ENCODE data around the gene DHH. TPM values are rescaled to one million over a fixed set of nuclear protein-coding genes. Genes with fewer than 3 reads are reported as not detected.
A peak's percentile ranks its signal among the peaks of the same experiment; 100 is the strongest.

Gene DHH
- total and polyA plus RNA-seq, 9 of the 15 experiments (the other 6 are each of a cell fraction or from before 2014, with no cell fraction given), result 0.07 to 2.6 (median 0.54) TPM

DNA sequence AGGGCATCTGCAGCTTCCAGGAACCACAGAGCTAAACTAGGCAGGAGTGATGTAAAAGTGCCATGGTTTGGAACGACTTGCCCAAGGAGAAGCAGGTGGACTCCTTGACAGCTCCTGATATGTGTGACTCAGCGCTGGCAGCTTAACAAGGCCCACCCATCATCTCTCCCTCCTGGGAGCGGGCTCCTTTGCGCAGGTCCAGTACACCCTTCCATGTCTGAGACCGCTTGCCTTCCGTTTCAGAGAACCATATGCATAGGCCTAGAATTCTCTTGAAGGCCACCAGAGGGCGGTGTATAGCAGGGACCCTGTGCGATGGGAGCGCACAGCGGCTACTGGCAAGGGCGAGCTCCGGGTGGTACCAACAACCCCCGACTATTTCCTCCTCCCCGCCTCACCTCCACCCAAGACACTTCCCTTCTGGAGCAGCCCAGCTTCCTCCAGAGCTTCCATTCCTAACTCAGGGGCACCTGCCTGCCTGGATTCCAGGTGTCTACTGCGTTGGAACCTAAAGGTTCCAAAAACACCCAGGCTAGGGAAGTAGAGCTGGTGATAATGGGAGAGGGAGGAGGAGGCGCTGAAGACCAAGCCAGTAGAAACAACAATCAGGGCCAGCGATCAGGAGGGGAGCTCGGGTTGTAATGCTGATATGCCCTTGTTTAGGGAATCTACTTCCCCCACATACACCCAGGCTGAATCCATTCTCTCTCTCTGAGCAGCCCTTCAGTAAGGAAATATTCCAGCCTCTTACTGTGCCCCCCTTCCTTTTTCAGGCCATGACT, 6.3 kb downstream of the DHH start (continued):
- TF ChIP-seq NBN (IDR thresholded peaks at IDR 0.05; ENCODE audit: low read depth) (peak; percentile 67; the same call in 1 of the 2 replicates), CSDE1 (IDR thresholded peaks at IDR 0.05) (no peak), YBX1 (IDR thresholded peaks at IDR 0.05) (no peak), NCOA4 (IDR thresholded peaks at IDR 0.05; ENCODE audit: partially characterized antibody) (no peak), SMARCB1 (IDR thresholded peaks at IDR 0.05; ENCODE audit: insufficient read length, low read depth) (peak; percentile 29), ZNF253 (CRISPR knock-in tag; conservative IDR thresholded peaks at IDR 0.05) (no peak), CBX5 (IDR thresholded peaks at IDR 0.05; ENCODE audit: borderline replicate concordance, low read depth) (no peak), SMARCE1 (IDR thresholded peaks at IDR 0.05) (peak; percentile 15; the same call in 1 of the 2 replicates), POLR2H (tag; IDR thresholded peaks at IDR 0.05; ENCODE audit: low read depth) (no peak), KDM2B (CRISPR knock-in tag; IDR thresholded peaks at IDR 0.05) (peak; percentile 44; the same call in 1 of the 2 replicates), HDAC8 (tag; IDR thresholded peaks at IDR 0.05) (0 out of 2 replicates have a peak, but pooled peaks have one; percentile 15), ZFPM2 (CRISPR knock-in tag; IDR thresholded peaks at IDR 0.05) (no peak), NFYB (IDR thresholded peaks at IDR 0.05; ENCODE audit: extremely low read depth, insufficient read length) (no peak), ESRRB (CRISPR knock-in tag; IDR thresholded peaks at IDR 0.05; ENCODE audit: borderline replicate concordance) (no peak), MED1 (CRISPR knock-in tag; IDR thresholded peaks at IDR 0.05; ENCODE audit: borderline replicate concordance) (no peak), XRCC3 (IDR thresholded peaks at IDR 0.05) (no peak), ZC3H8 (IDR thresholded peaks at IDR 0.05) (no peak), EHMT2 (IDR thresholded peaks at IDR 0.05) (no peak)
- TF ChIP-seq, protein P1, sequence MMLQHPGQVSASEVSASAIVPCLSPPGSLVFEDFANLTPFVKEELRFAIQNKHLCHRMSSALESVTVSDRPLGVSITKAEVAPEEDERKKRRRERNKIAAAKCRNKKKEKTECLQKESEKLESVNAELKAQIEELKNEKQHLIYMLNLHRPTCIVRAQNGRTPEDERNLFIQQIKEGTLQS (IDR thresholded peaks at IDR 0.05), result peak; percentile 69
- TF ChIP-seq, protein P1 (CRISPR knock-in tag; conservative IDR thresholded peaks at IDR 0.05), result no peak
- TF ChIP-seq, protein P2, sequence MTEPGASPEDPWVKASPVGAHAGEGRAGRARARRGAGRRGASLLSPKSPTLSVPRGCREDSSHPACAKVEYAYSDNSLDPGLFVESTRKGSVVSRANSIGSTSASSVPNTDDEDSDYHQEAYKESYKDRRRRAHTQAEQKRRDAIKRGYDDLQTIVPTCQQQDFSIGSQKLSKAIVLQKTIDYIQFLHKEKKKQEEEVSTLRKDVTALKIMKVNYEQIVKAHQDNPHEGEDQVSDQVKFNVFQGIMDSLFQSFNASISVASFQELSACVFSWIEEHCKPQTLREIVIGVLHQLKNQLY (CRISPR knock-in tag; conservative IDR thresholded peaks at IDR 0.05), result no peak
- TF ChIP-seq, protein P3, sequence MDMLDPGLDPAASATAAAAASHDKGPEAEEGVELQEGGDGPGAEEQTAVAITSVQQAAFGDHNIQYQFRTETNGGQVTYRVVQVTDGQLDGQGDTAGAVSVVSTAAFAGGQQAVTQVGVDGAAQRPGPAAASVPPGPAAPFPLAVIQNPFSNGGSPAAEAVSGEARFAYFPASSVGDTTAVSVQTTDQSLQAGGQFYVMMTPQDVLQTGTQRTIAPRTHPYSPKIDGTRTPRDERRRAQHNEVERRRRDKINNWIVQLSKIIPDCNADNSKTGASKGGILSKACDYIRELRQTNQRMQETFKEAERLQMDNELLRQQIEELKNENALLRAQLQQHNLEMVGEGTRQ (CRISPR knock-in tag; IDR thresholded peaks at IDR 0.05), result no peak
- TF ChIP-seq, protein P4, sequence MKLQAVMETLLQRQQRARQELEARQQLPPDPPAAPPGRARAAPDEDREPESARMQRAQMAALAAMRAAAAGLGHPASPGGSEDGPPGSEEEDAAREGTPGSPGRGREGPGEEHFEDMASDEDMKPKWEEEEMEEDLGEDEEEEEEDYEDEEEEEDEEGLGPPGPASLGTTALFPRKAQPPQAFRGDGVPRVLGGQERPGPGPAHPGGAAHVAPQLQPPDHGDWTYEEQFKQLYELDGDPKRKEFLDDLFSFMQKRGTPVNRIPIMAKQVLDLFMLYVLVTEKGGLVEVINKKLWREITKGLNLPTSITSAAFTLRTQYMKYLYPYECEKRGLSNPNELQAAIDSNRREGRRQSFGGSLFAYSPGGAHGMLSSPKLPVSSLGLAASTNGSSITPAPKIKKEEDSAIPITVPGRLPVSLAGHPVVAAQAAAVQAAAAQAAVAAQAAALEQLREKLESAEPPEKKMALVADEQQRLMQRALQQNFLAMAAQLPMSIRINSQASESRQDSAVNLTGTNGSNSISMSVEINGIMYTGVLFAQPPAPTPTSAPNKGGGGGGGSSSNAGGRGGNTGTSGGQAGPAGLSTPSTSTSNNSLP (IDR thresholded peaks at IDR 0.05; ENCODE audit: borderline replicate concordance, low read depth, low read length), result no peak
- TF ChIP-seq, protein P5, sequence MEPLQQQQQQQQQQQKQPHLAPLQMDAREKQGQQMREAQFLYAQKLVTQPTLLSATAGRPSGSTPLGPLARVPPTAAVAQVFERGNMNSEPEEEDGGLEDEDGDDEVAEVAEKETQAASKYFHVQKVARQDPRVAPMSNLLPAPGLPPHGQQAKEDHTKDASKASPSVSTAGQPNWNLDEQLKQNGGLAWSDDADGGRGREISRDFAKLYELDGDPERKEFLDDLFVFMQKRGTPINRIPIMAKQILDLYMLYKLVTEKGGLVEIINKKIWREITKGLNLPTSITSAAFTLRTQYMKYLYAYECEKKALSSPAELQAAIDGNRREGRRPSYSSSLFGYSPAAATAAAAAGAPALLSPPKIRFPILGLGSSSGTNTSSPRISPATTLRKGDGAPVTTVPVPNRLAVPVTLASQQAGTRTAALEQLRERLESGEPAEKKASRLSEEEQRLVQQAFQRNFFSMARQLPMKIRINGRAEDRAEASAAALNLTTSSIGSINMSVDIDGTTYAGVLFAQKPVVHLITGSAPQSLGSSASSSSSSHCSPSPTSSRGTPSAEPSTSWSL (CRISPR knock-in tag; IDR thresholded peaks at IDR 0.05; ENCODE audit: borderline replicate concordance), result no peak
